GM23338 (cell line): Measurements from ENCODE around the gene FAM131A. TPM values are rescaled to one million over a fixed set of nuclear protein-coding genes. Genes with fewer than 3 reads are reported as not detected.
A peak's percentile ranks its signal among the peaks of the same experiment; 100 is the strongest.

Source experiments
- ATAC-seq: fragments of 200-7000 bp; cut with Tn5 transposase; 3 replicates; pipeline ENCODE4 v1.9.1; 2020
- DNase-seq: peaks from one replicate; pipeline ENCODE4 v3.0.0-alpha.2; 2015; ENCODE audit warnings: low spot score
- H2AFZ ChIP-seq: fragments of 200-600 bp; sonication (generic); 2 replicates; pipeline ENCODE4 v1.8.0; 2016; ENCODE audit warnings: antibody characterized with exemption, mild to moderate bottlenecking, moderate library complexity
- H3F3A ChIP-seq: fragments of 200-600 bp; sonication (generic); replicated peaks from 2 replicates; pipeline ENCODE4 v1.8.0; 2017; ENCODE audit warnings: antibody characterized with exemption, mixed run types, low read depth
- H3K27ac ChIP-seq: fragments of 200-600 bp; sonication (generic); 2 replicates; pipeline ENCODE4 v1.6.1; 2016; ENCODE audit warnings: low read depth
- H3K27me3 ChIP-seq: fragments of 200-600 bp; sonication (generic); 2 replicates; pipeline ENCODE4 v1.8.0; 2016; ENCODE audit warnings: mild to moderate bottlenecking, mixed run types, moderate library complexity; ENCODE audit not compliant: insufficient read depth
- H3K36me3 ChIP-seq: fragments of 200-600 bp; sonication (generic); 2 replicates; pipeline ENCODE4 v1.8.0; 2016; ENCODE audit warnings: mild to moderate bottlenecking; ENCODE audit not compliant: insufficient read depth
- H3K4me1 ChIP-seq: fragments of 200-600 bp; sonication (generic); 2 replicates; pipeline ENCODE4 v1.8.0; 2016; ENCODE audit warnings: mild to moderate bottlenecking, moderate library complexity; ENCODE audit not compliant: insufficient read depth
- H3K4me2 ChIP-seq: fragments of 200-600 bp; sonication (generic); 2 replicates; pipeline ENCODE4 v1.7.1; 2017; ENCODE audit warnings: mixed run types
- H3K4me3 ChIP-seq: fragments of 200-600 bp; sonication (generic); 2 replicates; pipeline ENCODE4 v1.6.1; 2016; ENCODE audit warnings: mixed run types
- H3K79me2 ChIP-seq: fragments of 200-600 bp; sonication (generic); replicated peaks from 2 replicates; pipeline ENCODE4 v1.8.0; 2017; ENCODE audit warnings: mild to moderate bottlenecking; ENCODE audit not compliant: insufficient read depth
- H3K9me2 ChIP-seq: fragments of 200-600 bp; sonication (generic); 2 replicates; pipeline ENCODE4 v1.8.0; 2017; ENCODE audit not compliant: insufficient read depth
- H4K20me1 ChIP-seq: fragments of 200-600 bp; sonication (generic); replicated peaks from 2 replicates; pipeline ENCODE4 v1.8.0; 2017; ENCODE audit warnings: mild to moderate bottlenecking; ENCODE audit not compliant: insufficient read depth
- H3K27ac Mint-ChIP-seq: 2 replicates; pipeline ENCODE4 v1.8.0; 2020; ENCODE audit warnings: inconsistent platforms, mild to moderate bottlenecking, moderate library complexity, mixed read lengths
- H3K27me3 Mint-ChIP-seq: 3 replicates; pipeline ENCODE4 v1.8.0; 2022; ENCODE audit warnings: low read depth, mild to moderate bottlenecking, moderate library complexity, mixed read lengths, inconsistent platforms; ENCODE audit not compliant: insufficient read depth, poor library complexity
- H3K36me3 Mint-ChIP-seq: 3 replicates; pipeline ENCODE4 v1.8.0; 2021; ENCODE audit warnings: low read depth, mild to moderate bottlenecking, inconsistent platforms, moderate library complexity, mixed read lengths
- H3K4me1 Mint-ChIP-seq: 3 replicates; pipeline ENCODE4 v1.8.0; 2020; ENCODE audit warnings: mild to moderate bottlenecking, inconsistent platforms, mixed read lengths
- H3K4me3 Mint-ChIP-seq: 3 replicates; pipeline ENCODE4 v1.8.0; 2021; ENCODE audit warnings: moderate library complexity, mild to moderate bottlenecking, inconsistent platforms, mixed read lengths
- H3K9me3 Mint-ChIP-seq: 3 replicates; pipeline ENCODE4 v1.8.0; 2020; ENCODE audit warnings: moderate library complexity, mild to moderate bottlenecking, inconsistent platforms, mixed read lengths
- CREB1 ChIP-seq: fragments of 250-450 bp; sonication (Bioruptor Pico); IDR thresholded peaks from 2 replicates; pipeline ENCODE4 v1.5.0; 2020; ENCODE audit warnings: low read depth, mild to moderate bottlenecking, moderate library complexity
- EZH2 ChIP-seq: fragments of 200-600 bp; sonication (generic); IDR thresholded peaks from one replicate; pipeline ENCODE4 v1.8.0; 2017; ENCODE audit warnings: antibody characterized with exemption, mild to moderate bottlenecking, low read depth; ENCODE audit not compliant: unreplicated experiment
- EZH2phosphoT487 ChIP-seq: fragments of 200-600 bp; sonication (generic); IDR thresholded peaks from one replicate; pipeline ENCODE4 v1.8.1; 2018; ENCODE audit warnings: antibody characterized with exemption; ENCODE audit not compliant: unreplicated experiment
- JUNB ChIP-seq: IDR thresholded peaks from one replicate; pipeline ENCODE4 v1.6.1; 2016; ENCODE audit warnings: antibody characterized with exemption; ENCODE audit not compliant: unreplicated experiment
- NANOG ChIP-seq: IDR thresholded peaks from 2 replicates; pipeline ENCODE4 v1.6.1; 2016; ENCODE audit warnings: antibody characterized with exemption, borderline replicate concordance
- STAT1 ChIP-seq: IDR thresholded peaks from one replicate; pipeline ENCODE4 v1.6.1; 2016; ENCODE audit warnings: antibody characterized with exemption; ENCODE audit not compliant: unreplicated experiment
- ZNF114 ChIP-seq: fragments of 250-450 bp; sonication (Bioruptor Pico); IDR thresholded peaks from 2 replicates; pipeline ENCODE4 v1.5.0; 2020; ENCODE audit warnings: mild to moderate bottlenecking, moderate library complexity
- ZNF462 ChIP-seq: fragments of 250-450 bp; sonication (Bioruptor Pico); IDR thresholded peaks from 2 replicates; pipeline ENCODE4 v1.5.0; 2020; ENCODE audit warnings: mild to moderate bottlenecking, moderate library complexity
- polyA plus RNA-seq: library from polyadenylated mRNA; unstranded; fragments of >200 nt; fragmentation: Nextera tagmentation; extraction: Ambion mirVana; gene quantifications from 2 replicates; pipeline ENCODE4 v1.2.1, GENCODE V29; 2016
- total RNA-seq: library from RNA; depleted of rRNA; stranded (reverse); fragments of >200 nt; shearing (Covaris generic); gene quantifications from 2 replicates; pipeline ENCODE4 v1.2.3, GENCODE V29; 2014

FAM131A gene
- total and polyA plus RNA-seq, 2 experiments from 2014 or later, result 6.7 to 31.8 TPM

GRCh38 chr3:184360070-184360928 lies 22.9 kb downstream of the FAM131A start:
- H3K4me3 ChIP-seq, result peak overlapping the region; percentile 82
- H3K4me1 ChIP-seq, result peaks cover 19% of the 10 kb centered on the region
- H3K4me3 Mint-ChIP-seq, result peak overlapping the region; percentile 81
- H3K27ac ChIP-seq, result no peak overlapping the region
- no peak for DNase-seq
- peaks cover 10% of the 10 kb centered on the region for H3K36me3 ChIP-seq
- H3K79me2 ChIP-seq, result peaks cover 19% of the 10 kb centered on the region
- no peak for TF ChIP-seq STAT1
- no peak for TF ChIP-seq ZNF462
- TF ChIP-seq EZH2, result no peak
- no peak for TF ChIP-seq EZH2phosphoT487
- no peak for TF ChIP-seq ZNF114 (CRISPR knock-in tag)
- no peak for TF ChIP-seq CREB1 (CRISPR knock-in tag)
- TF ChIP-seq JUNB, result no peak
- no peak for TF ChIP-seq NANOG
- no peaks in the 10 kb centered on the region for H3K9me2 ChIP-seq
- no peak overlapping the region for H2AFZ ChIP-seq
- peaks cover 2% of the 10 kb centered on the region; the same call in 1 of the 3 replicates for H3K9me3 Mint-ChIP-seq
- 0 out of 3 replicates have a peak, but pooled peaks have one; percentile 1 for ATAC-seq
- H3K27ac Mint-ChIP-seq, result no peak overlapping the region
- H3K27me3 ChIP-seq, result peaks cover 14% of the 10 kb centered on the region
- H3K36me3 Mint-ChIP-seq, result peaks cover 28% of the 10 kb centered on the region
- H3K4me2 ChIP-seq, result peak overlapping the region; percentile 96
- peaks cover 22% of the 10 kb centered on the region for H3K27me3 Mint-ChIP-seq
- peaks cover 25% of the 10 kb centered on the region for H3K4me1 Mint-ChIP-seq
- H4K20me1 ChIP-seq, result peaks cover 3% of the 10 kb centered on the region; the same call in 1 of the 2 replicates
- peaks cover 3% of the 10 kb centered on the region; the same call in 1 of the 2 replicates for H3F3A ChIP-seq
